Spleen (tissue), 7 donors: ENCODE measurements around the gene MIB1.

ENCODE experiments used
- POLR2A ChIP-seq, 3 donors: fragments of 450-650 bp; IDR thresholded peaks; one replicate each; pipeline ENCODE4 v1.5.1; 2017; ENCODE audit warnings: antibody characterized with exemption in 3 of 3, mild to moderate bottlenecking in 1 of 3
- TF ChIP-seq, protein P1 (sequence below), 11 experiments: fragments of 200-600 bp in 7 of 11; fragments of 450-650 bp in 4 of 11; sonication (generic) in 4 of 11; IDR thresholded peaks in 8 of 11; conservative IDR thresholded peaks in 3 of 11; 1 replicate in 7 of 11; 2 replicates in 4 of 11; pipeline versions ENCODE4 v1.4.0 to v1.8.0; 2016 to 2021; ENCODE audit warnings: antibody characterized with exemption in 11 of 11, inconsistent platforms in 4 of 11, mild to moderate bottlenecking in 1 of 11
- donor health status: DM: no; HTN: no; CAD: no; lungs with moderate emphysema.
- donor health status: DM: no; HTN: no; CAD: no.
- donor health status: DM: no; HTN: no; CAD: no.

DNA sequence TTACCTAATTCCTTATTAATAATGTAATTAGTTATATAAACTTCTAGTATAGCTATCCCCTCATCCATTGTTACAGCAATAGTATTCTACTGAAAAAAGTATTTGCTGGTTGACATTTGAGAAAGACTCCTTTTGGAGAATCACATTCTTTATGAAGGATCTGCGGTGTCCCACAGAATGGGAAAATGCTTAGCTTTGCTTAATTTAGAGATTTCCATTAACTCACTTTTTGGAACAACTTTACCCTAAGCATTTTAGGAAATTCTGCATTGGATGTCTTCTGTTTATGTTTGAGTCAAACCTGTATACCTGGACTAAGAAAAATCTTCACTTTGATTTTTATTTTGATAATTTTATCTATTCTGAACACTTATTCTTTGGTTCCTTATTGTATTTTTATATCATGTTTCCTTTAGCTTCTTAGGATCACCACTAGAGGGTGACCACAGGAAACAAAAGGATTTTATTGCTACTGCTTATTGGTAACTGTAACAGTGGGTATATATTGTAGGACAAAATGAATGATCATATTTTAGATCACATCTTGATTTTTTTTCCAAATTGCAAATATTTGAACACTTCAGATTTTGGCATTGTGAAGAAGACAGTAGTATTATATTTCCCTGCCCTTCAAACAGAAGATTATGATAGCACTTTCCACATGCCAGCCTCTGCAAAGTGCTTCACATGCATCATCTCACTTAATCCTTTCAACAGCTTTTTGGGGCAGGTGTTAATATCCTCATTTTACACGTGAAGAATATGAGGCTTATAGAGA lies 79.6 kb downstream of the MIB1 start:
- TF ChIP-seq, protein P1, sequence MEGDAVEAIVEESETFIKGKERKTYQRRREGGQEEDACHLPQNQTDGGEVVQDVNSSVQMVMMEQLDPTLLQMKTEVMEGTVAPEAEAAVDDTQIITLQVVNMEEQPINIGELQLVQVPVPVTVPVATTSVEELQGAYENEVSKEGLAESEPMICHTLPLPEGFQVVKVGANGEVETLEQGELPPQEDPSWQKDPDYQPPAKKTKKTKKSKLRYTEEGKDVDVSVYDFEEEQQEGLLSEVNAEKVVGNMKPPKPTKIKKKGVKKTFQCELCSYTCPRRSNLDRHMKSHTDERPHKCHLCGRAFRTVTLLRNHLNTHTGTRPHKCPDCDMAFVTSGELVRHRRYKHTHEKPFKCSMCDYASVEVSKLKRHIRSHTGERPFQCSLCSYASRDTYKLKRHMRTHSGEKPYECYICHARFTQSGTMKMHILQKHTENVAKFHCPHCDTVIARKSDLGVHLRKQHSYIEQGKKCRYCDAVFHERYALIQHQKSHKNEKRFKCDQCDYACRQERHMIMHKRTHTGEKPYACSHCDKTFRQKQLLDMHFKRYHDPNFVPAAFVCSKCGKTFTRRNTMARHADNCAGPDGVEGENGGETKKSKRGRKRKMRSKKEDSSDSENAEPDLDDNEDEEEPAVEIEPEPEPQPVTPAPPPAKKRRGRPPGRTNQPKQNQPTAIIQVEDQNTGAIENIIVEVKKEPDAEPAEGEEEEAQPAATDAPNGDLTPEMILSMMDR (IDR thresholded peaks at IDR 0.05 in 8 of 11, conservative IDR thresholded peaks at IDR 0.05 in 3 of 11) = peak in 6 of 11 experiments; percentile 30 to 48 (median 42)
- TF ChIP-seq POLR2A (IDR thresholded peaks at IDR 0.05) = no peak
